SK-N-SH treated with all-trans-retinoic acid at 6 μM for 48 hours (cell line): Measurements from ENCODE around the gene RHCE.

ENCODE experiments used
- ARNTL ChIP-seq: fragments of 450-650 bp; formaldehyde crosslinking; IDR thresholded peaks from 2 replicates; pipeline ENCODE4 v1.5.0; 2020; ENCODE audit warnings: low read depth, mild to moderate bottlenecking, moderate library complexity, borderline replicate concordance
- CREB5 ChIP-seq: fragments of 250-450 bp; sonication (Bioruptor Pico); IDR thresholded peaks from 2 replicates; pipeline ENCODE4 v1.5.1; 2020; ENCODE audit warnings: low read depth, mild to moderate bottlenecking, moderate library complexity
- PATZ1 ChIP-seq: fragments of 250-450 bp; sonication (Bioruptor Pico); IDR thresholded peaks from 2 replicates; pipeline ENCODE4 v1.8.0; 2020; ENCODE audit warnings: mild to moderate bottlenecking, moderate library complexity, borderline replicate concordance
- RARB ChIP-seq: fragments of 250-450 bp; sonication (Bioruptor Pico); IDR thresholded peaks from 2 replicates; pipeline ENCODE4 v1.8.0; 2021; ENCODE audit warnings: mild to moderate bottlenecking, moderate library complexity
- ZNF8 ChIP-seq: fragments of 450-650 bp; formaldehyde crosslinking; IDR thresholded peaks from 2 replicates; pipeline ENCODE4 v1.5.0; 2020; ENCODE audit warnings: mild to moderate bottlenecking, moderate library complexity

- TF ChIP-seq PATZ1: no peak
- TF ChIP-seq RARB: no peak
- TF ChIP-seq CREB5 (CRISPR knock-in tag): no peak
- TF ChIP-seq ZNF8 (CRISPR knock-in tag): no peak
- no peak for TF ChIP-seq ARNTL (CRISPR knock-in tag)
These were observed 10.6 kb upstream of the RHCE start for GRCh38 chr1:25430967-25431881.
